Measurements from ENCODE around the gene SLC5A10.

SLC5A10 gene

GRCh38 chr17:18964550-18964949 is 12.6 kb downstream of the SLC5A10 start:
- no peak for DNase-seq (ENCODE audit: low read depth)

DNA sequence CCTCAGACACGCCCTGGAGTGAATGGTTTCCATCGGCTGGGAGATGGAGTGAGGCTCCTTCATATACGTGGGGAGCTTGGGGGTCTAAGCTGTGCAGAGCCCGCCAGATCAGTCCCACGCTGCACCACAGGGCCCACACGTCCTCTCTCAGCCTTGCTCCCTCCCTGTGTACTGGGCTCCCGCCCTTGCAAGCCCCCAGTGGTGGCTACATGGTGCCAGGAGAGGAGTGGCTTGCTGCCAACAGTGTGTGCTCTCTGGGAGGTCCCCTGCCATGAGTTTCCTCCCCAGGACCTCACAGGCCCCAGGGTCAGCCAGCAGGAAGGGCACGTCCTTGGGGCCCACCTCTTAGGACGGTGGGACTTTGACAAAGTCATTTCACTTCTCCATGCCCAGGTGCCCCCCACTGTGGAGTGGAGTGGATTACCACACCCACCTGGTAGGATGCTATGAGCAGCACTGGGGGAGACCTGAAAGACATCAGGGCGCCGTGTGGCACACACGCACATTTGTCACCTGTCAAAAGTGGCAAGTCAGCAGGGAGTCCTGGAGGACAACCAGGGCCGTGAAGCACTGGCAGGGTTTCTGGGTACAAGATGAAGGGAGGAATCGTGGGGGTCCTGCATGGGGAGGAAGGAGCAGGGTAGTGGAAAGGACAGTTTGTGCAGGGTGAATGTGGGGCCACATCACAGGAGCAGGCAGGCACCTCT is 13.7 kb downstream of the SLC5A10 start:
- no peak for DNase-seq (ENCODE audit: low read depth)

DNA sequence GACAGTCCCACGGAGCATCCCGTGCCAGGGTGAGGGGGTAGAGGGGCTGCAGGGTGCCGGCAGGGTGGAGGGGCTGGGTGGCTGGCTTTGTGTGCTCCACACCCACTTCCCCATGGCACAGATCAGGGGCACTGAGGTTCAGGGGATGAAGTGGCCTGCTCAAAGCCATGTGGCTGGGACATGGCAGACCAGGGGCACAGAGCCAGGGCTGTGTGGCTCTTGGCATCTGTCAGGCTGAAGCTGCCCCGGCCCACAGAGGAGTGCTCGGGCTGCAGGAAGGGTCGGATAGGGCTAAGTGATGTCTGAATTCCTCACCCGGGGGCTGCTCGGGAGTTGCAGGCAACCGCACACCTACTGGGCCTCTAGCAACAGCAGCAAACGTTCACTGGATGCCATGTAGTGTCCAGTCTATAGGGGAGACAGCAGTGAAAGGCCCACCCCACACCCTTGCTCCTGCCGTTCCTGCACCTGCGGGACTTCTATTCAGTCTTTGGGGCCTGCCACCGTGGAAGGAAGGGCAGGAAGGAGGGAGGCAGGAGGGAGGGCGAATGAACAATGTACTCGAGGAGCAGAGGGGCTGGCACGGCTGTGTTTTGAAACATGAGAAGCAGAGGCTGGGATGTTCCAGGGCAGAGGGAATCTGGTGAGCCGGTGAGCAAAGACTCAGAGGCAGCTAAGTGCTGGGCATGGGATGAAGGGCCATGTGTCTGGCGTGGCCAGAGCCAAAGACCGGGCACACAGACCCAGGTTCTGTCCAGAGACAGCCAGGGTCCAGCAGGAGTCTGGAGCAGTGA is 15.1 kb downstream of the SLC5A10 start:
- DNase-seq (ENCODE audit: low read depth): no peak

DNA sequence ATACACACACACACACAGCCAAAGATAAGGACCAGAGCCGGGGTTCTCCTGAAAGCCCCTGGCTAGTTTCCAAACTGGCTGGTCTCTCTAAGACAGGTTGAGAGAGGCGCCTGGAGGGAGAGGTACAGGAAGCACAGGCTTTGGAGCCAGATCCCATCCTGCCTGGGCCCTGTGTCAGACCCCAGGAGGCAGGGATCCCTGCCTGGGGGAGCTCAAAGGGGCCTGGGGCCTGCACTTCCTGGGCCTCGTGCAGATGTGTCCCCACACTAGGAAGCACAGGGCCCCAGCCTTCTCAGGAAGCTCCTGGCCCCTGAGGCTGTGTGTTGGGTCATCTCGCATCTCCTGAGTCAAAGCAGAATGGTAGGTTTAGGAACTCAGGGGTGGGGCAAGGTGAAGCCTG is 16.0 kb downstream of the SLC5A10 start:
- DNase-seq (ENCODE audit: low read depth): no peak

GRCh38 chr17:18968345-18968744 is 16.4 kb downstream of the SLC5A10 start:
- DNase-seq (ENCODE audit: low read depth): no peak

DNA sequence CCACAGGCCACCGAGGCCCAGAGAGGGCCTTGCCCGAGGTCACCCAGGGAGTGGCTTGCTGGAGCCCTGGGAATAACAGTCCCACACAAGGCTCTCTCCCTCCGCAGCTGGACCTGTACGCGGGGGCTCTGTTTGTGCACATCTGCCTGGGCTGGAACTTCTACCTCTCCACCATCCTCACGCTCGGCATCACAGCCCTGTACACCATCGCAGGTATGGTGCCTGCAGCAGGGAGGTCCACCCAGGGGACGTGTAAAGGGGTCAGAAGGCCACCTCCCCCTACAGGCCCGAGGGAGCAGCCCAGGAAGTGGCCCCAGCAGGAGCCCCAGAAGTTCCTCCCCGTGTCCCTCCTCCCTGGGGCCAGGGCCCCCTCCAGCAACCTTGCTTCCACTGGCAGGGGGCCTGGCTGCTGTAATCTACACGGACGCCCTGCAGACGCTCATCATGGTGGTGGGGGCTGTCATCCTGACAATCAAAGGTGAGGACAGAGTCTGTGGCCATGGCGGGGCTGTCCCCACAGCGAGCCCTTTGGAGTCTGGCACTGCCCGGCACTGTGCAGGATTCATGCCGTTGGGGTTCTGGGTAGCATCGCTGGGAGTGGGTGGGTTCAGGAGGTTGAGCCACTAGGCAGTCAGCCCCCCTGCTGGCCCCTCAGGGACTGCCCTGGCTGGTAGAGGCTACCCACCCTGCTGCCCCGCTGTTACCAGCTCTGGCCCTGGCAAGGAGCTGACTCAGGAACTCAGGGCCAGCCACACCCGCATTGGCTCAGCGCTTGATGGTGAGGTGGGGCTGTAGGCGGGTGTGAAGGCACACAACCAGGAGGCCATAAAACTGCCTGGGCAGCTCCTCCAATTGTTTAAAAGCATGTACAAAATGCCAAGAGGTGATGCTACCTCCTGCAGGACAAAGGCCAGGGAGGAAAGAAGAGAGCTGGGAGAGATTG is 17.3 kb downstream of the SLC5A10 start:
- no peak for DNase-seq (ENCODE audit: low read depth)

GRCh38 chr17:18970582-18971480 is 18.9 kb downstream of the SLC5A10 start:
- no peak for DNase-seq (ENCODE audit: low read depth)

GRCh38 chr17:18971801-18972200 is 19.8 kb downstream of the SLC5A10 start:
- no peak for DNase-seq (ENCODE audit: low read depth)

- DNase-seq (ENCODE audit: low read depth): no peak
Observed at GRCh38 chr17:18974407-18975149, 22.6 kb downstream of the SLC5A10 start.

GRCh38 chr17:18975597-18975996 is 23.6 kb downstream of the SLC5A10 start:
- DNase-seq (ENCODE audit: low read depth): no peak

DNA sequence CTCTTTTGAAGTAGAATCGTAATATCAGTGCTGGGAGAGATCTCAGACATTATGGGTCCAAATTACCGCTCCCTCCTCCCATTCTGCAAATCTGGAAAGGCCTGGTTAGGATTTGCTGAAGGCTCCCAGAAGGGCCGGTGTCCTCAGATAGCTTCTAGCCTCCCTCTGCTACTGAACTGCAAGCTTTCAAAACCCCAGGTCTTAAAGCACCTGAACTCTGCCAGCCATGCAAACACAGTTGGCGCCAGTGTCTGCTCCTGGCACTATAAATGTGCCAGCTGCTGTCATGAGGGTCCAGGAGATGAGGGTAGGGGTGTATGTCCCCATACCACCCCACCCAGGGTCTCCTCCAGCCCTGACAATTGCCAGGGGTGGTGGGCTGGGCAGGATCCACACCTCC is 24.2 kb downstream of the SLC5A10 start:
- DNase-seq (ENCODE audit: low read depth): no peak

GRCh38 chr17:18977021-18977420 is 25.1 kb downstream of the SLC5A10 start:
- DNase-seq (ENCODE audit: low read depth): no peak

DNA sequence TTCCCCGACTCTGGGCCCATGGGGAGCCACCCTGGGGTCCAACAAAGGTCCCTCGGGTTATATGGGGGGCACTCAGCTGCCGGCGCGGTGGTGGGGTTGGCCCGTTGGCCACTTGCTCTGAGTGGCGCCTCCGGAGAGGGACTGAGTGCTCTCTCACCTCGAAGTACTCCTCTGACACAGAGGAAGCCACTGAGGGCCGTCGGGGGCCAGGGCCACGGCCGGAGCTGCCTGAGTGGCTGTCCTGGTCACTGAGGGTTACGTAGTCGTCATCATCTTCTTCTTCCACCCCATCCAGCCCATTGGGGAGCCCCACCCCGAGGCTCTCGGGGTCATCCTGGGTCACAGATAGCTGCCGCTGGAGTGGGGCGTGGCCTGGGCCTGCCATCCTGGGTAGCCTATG is 25.7 kb downstream of the SLC5A10 start:
- DNase-seq (ENCODE audit: low read depth): no peak

GRCh38 chr17:18978050-18978449 is 26.1 kb downstream of the SLC5A10 start:
- DNase-seq (ENCODE audit: low read depth): no peak

GRCh38 chr17:18978655-18979054 is 26.7 kb downstream of the SLC5A10 start:
- DNase-seq (ENCODE audit: low read depth): no peak

DNA sequence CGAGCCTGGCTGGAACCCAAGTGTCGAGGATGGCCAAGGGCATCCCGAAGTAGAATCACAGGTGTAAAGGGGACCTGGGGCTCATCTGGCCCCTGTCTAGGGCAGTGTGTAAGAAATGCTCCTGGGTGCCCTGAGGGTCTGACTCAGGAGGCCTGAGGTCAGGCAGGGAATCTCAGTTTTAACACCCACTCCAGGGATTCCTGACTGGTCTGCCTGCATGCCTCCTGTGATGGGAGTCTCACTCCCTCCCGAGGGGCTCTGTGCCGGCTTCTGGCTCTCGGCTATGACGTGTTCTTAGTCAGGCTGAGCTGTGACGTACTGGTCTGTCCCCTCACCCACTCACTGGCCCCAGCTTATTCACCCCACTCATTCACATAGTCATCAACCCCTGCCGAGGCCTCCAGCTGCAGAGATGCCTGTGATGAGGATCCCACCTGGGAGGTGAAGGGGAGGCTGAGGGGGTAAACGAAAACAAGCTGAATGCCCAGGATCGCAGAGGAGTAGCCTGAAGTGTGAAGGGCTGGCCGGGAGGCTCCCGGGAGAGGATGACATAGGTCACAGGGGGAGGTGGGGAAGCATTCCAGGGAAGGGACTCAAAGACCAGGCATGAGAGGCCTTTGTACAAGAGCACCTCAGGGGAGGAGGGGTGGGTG is 28.8 kb downstream of the SLC5A10 start:
- DNase-seq (ENCODE audit: low read depth): no peak

GRCh38 chr17:18981335-18981641 is 29.3 kb downstream of the SLC5A10 start:
- DNase-seq (ENCODE audit: low read depth): no peak

GRCh38 chr17:18981642-18982424 is 29.9 kb downstream of the SLC5A10 start:
- no peak for DNase-seq (ENCODE audit: low read depth)

- no peak for DNase-seq (ENCODE audit: low read depth)
Observed at GRCh38 chr17:18984273-18985114, 32.5 kb downstream of the SLC5A10 start.
